WTC11 (cell line): ENCODE measurements around the gene SMIM22. TPM values are rescaled to one million over a fixed set of nuclear protein-coding genes. Genes with fewer than 3 reads are reported as not detected.

Experiments
- ATAC-seq: fragments of 200-7000 bp; cut with Tn5 transposase; 2 replicates; pipeline ENCODE4 v1.10.0; 2021; ENCODE audit warnings: mild to moderate bottlenecking, moderate library complexity
- CTCF ChIA-PET: fragments of 300-600 bp; sonication (Branson Sonifier 250); formaldehyde crosslinking; loops from one replicate; lab custom pipeline; 2021; ENCODE audit warnings: antibody characterized with exemption; lab: Charles Lee
- POLR2A ChIA-PET: fragments of 350-600 bp; sonication (Branson Sonifier 250); formaldehyde crosslinking; loops from one replicate; lab custom pipeline; 2021; ENCODE audit warnings: antibody characterized with exemption; lab: Charles Lee
- DNase-seq: peaks from one replicate; pipeline ENCODE4 v3.0.0; 2021; ENCODE audit warnings: low spot score
- H3K27ac Mint-ChIP-seq: 2 replicates; pipeline ENCODE4 v1.8.0; 2021; ENCODE audit warnings: mixed read lengths
- H3K27me3 Mint-ChIP-seq: 2 replicates; pipeline ENCODE4 v1.8.0; 2021; ENCODE audit warnings: low read depth, mild to moderate bottlenecking, moderate library complexity, mixed read lengths
- H3K36me3 Mint-ChIP-seq: 2 replicates; pipeline ENCODE4 v1.8.0; 2021; ENCODE audit warnings: mixed read lengths
- H3K4me1 Mint-ChIP-seq: 2 replicates; pipeline ENCODE4 v1.8.0; 2022; ENCODE audit warnings: mixed read lengths
- H3K4me3 Mint-ChIP-seq: 2 replicates; pipeline ENCODE4 v1.8.0; 2021; ENCODE audit warnings: mild to moderate bottlenecking, moderate library complexity, mixed read lengths
- H3K9me3 Mint-ChIP-seq: 2 replicates; pipeline ENCODE4 v1.8.0; 2021; ENCODE audit warnings: mixed read lengths
- ELF4 ChIP-seq: sonication (generic); formaldehyde crosslinking; IDR thresholded peaks from 2 replicates; pipeline ENCODE4 v1.8.1; 2022; ENCODE audit warnings: low read depth, mild to moderate bottlenecking, moderate library complexity, missing genetic modification reagents
- ETV6 ChIP-seq: sonication (generic); formaldehyde crosslinking; IDR thresholded peaks from 2 replicates; pipeline ENCODE4 v1.8.1; 2022; ENCODE audit warnings: mild to moderate bottlenecking, missing genetic modification reagents
- FOXJ3 ChIP-seq: sonication (generic); formaldehyde crosslinking; IDR thresholded peaks from 2 replicates; pipeline ENCODE4 v1.9.0; 2021; ENCODE audit warnings: missing genetic modification reagents, mild to moderate bottlenecking, borderline replicate concordance
- FOXK1 ChIP-seq: sonication (generic); formaldehyde crosslinking; IDR thresholded peaks from 2 replicates; pipeline ENCODE4 v1.8.0; 2022; ENCODE audit warnings: mild to moderate bottlenecking, moderate library complexity, missing genetic modification reagents
- GRHL2 ChIP-seq: fragments of 250-450 bp; sonication (Bioruptor Pico); IDR thresholded peaks from 2 replicates; pipeline ENCODE4 v1.8.0; 2022; ENCODE audit warnings: mild to moderate bottlenecking, moderate library complexity; ENCODE audit not compliant: insufficient replicate concordance, severe bottlenecking
- JAZF1 ChIP-seq: fragments of 250-450 bp; sonication (Bioruptor Pico); IDR thresholded peaks from 2 replicates; pipeline ENCODE4 v1.9.0; 2021; ENCODE audit warnings: moderate library complexity, mild to moderate bottlenecking, inconsistent platforms
- JUN ChIP-seq: sonication (generic); formaldehyde crosslinking; IDR thresholded peaks from 2 replicates; pipeline ENCODE4 v1.8.0; 2023; ENCODE audit warnings: mild to moderate bottlenecking, missing genetic modification reagents
- NFYB ChIP-seq: sonication (generic); formaldehyde crosslinking; conservative IDR thresholded peaks from 2 replicates; pipeline ENCODE4 v1.8.0; 2022; ENCODE audit warnings: low read depth, missing genetic modification reagents
- NR2C2 ChIP-seq: sonication (generic); formaldehyde crosslinking; IDR thresholded peaks from 2 replicates; pipeline ENCODE4 v1.8.0; 2022; ENCODE audit warnings: mild to moderate bottlenecking, missing genetic modification reagents
- RELA ChIP-seq: sonication (generic); formaldehyde crosslinking; IDR thresholded peaks from 2 replicates; pipeline ENCODE4 v1.8.1; 2022; ENCODE audit warnings: missing genetic modification reagents, mild to moderate bottlenecking, borderline replicate concordance
- TCF7 ChIP-seq: sonication (generic); formaldehyde crosslinking; IDR thresholded peaks from 2 replicates; pipeline ENCODE4 v1.8.0; 2022; ENCODE audit warnings: mild to moderate bottlenecking, low read depth, missing genetic modification reagents, moderate library complexity
- TEAD4 ChIP-seq: sonication (generic); formaldehyde crosslinking; IDR thresholded peaks from 2 replicates; pipeline ENCODE4 v1.8.0; 2022; ENCODE audit warnings: mild to moderate bottlenecking, missing genetic modification reagents
- ZNF121 ChIP-seq: sonication (generic); formaldehyde crosslinking; IDR thresholded peaks from 2 replicates; pipeline ENCODE4 v1.8.0; 2023; ENCODE audit warnings: missing genetic modification reagents
- ZNF281 ChIP-seq: sonication (generic); formaldehyde crosslinking; IDR thresholded peaks from 2 replicates; pipeline ENCODE4 v1.8.0; 2023; ENCODE audit warnings: mild to moderate bottlenecking, missing genetic modification reagents
- ZNF425 ChIP-seq: fragments of 250-450 bp; sonication (Bioruptor Pico); conservative IDR thresholded peaks from 2 replicates; pipeline ENCODE4 v1.9.0; 2021; ENCODE audit warnings: mild to moderate bottlenecking
- total RNA-seq: library from RNA; stranded (reverse); gene quantifications from 3 replicates; pipeline ENCODE4 v1.2.3, GENCODE V29; 2021
- TF ChIP-seq, protein P1 (sequence below): sonication (generic); formaldehyde crosslinking; IDR thresholded peaks from 2 replicates; pipeline ENCODE4 v1.8.0; 2022; ENCODE audit warnings: mild to moderate bottlenecking, missing genetic modification reagents
- TF ChIP-seq, protein P2 (sequence below): fragments of 250-450 bp; sonication (Bioruptor Pico); IDR thresholded peaks from 2 replicates; pipeline ENCODE4 v1.9.0; 2021; ENCODE audit warnings: mild to moderate bottlenecking, borderline replicate concordance
- TF ChIP-seq, protein P3 (sequence below): sonication (generic); formaldehyde crosslinking; IDR thresholded peaks from 2 replicates; pipeline ENCODE4 v1.8.1; 2023; ENCODE audit warnings: mild to moderate bottlenecking, missing genetic modification reagents
- TF ChIP-seq, protein P4 (sequence below): sonication (generic); formaldehyde crosslinking; IDR thresholded peaks from 2 replicates; pipeline ENCODE4 v1.8.1; 2023; ENCODE audit warnings: mild to moderate bottlenecking, missing genetic modification reagents, moderate library complexity

Gene SMIM22
- total RNA-seq, 1 experiment from 2014 or later, result not detected

DNA sequence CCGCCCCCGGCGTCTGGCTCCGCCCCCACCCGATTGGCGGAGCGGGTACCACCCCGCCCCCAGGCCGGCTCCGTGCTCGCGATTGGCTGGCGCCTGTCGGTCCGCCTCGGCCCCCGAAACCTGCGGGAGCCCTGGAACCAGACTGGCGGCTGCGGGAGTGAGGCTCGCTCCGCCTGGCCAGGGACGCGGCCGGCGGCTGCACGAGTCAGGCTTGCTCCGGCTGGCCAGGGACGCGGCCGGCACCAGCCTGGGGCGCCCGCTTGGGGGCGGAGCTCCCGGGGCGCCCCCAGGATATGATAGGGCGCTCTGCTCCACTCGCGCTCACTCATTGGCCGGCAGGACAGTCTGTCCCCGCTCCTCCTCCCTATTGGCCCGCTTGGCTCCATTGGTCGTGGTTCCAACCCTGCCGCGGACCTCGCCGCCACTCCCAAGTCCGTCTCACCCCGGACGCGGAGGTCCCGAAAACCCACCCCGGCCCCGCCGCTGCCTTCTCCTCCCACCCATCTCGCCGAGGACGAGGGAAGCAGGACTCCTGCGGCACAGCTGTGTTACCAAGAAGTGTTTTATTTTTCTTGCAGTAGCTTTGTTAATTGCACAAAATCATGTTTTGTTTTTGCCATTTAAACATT lies 7.6 kb downstream of the SMIM22 start (continued):
- TF ChIP-seq ZNF425 (CRISPR knock-in tag), result no peak
- TF ChIP-seq, protein P1, sequence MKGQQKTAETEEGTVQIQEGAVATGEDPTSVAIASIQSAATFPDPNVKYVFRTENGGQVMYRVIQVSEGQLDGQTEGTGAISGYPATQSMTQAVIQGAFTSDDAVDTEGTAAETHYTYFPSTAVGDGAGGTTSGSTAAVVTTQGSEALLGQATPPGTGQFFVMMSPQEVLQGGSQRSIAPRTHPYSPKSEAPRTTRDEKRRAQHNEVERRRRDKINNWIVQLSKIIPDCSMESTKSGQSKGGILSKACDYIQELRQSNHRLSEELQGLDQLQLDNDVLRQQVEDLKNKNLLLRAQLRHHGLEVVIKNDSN (CRISPR knock-in tag), result no peak
- TF ChIP-seq NR2C2, result no peak; the same call in 1 of the 2 replicates
- TF ChIP-seq TCF7 (CRISPR knock-in tag), result no peak
- TF ChIP-seq ZNF281 (CRISPR knock-in tag), result no peak
- no peak for TF ChIP-seq FOXJ3
- no peak for TF ChIP-seq TEAD4 (CRISPR knock-in tag)
- no peak for TF ChIP-seq FOXK1 (CRISPR knock-in tag)
- TF ChIP-seq, protein P2, sequence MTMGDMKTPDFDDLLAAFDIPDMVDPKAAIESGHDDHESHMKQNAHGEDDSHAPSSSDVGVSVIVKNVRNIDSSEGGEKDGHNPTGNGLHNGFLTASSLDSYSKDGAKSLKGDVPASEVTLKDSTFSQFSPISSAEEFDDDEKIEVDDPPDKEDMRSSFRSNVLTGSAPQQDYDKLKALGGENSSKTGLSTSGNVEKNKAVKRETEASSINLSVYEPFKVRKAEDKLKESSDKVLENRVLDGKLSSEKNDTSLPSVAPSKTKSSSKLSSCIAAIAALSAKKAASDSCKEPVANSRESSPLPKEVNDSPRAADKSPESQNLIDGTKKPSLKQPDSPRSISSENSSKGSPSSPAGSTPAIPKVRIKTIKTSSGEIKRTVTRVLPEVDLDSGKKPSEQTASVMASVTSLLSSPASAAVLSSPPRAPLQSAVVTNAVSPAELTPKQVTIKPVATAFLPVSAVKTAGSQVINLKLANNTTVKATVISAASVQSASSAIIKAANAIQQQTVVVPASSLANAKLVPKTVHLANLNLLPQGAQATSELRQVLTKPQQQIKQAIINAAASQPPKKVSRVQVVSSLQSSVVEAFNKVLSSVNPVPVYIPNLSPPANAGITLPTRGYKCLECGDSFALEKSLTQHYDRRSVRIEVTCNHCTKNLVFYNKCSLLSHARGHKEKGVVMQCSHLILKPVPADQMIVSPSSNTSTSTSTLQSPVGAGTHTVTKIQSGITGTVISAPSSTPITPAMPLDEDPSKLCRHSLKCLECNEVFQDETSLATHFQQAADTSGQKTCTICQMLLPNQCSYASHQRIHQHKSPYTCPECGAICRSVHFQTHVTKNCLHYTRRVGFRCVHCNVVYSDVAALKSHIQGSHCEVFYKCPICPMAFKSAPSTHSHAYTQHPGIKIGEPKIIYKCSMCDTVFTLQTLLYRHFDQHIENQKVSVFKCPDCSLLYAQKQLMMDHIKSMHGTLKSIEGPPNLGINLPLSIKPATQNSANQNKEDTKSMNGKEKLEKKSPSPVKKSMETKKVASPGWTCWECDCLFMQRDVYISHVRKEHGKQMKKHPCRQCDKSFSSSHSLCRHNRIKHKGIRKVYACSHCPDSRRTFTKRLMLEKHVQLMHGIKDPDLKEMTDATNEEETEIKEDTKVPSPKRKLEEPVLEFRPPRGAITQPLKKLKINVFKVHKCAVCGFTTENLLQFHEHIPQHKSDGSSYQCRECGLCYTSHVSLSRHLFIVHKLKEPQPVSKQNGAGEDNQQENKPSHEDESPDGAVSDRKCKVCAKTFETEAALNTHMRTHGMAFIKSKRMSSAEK (CRISPR knock-in tag), result no peak
- TF ChIP-seq, protein P3, sequence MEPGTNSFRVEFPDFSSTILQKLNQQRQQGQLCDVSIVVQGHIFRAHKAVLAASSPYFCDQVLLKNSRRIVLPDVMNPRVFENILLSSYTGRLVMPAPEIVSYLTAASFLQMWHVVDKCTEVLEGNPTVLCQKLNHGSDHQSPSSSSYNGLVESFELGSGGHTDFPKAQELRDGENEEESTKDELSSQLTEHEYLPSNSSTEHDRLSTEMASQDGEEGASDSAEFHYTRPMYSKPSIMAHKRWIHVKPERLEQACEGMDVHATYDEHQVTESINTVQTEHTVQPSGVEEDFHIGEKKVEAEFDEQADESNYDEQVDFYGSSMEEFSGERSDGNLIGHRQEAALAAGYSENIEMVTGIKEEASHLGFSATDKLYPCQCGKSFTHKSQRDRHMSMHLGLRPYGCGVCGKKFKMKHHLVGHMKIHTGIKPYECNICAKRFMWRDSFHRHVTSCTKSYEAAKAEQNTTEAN, result no peak

DNA sequence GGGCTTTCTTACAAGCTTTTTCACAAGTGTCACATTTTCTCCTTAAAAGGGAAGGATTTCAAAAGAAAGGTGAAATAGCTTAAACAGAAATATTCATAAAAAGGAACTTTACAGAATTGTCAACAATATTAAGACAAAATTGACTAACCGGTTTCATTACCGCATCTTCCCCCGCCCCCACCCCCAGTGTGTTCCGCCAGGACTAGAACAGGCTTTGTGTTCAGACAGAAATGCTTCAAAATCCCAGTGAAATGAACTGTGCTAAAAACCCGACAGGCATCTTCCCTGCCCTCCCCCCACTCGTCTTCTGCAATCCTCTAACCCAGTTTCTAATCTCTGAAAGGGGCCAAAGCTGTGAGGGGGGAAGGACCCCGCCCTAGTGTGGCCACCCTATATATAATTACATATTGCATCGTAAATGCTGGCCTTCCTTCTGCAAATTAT lies 8.3 kb downstream of the SMIM22 start:
- ChIA-PET CTCF (interaction anchor here (1.0 to 2.5 kb wide), 7 partner anchors 11 to 153 kb away, joined by 3 to 11 read pairs (median 4); partner anchors contain the start of genes ANKS3 and DNAAF8), POLR2A (interaction anchor here (0.6 to 2.8 kb wide), 4 partner anchors 9 to 69 kb away, joined by 3 to 16 read pairs (median 9); partner anchors contain the start of genes ANKS3, DNAAF8, SEPTIN12 and ZNF500)
- H3K4me1 Mint-ChIP-seq, result peaks cover 18% of the 10 kb centered on the region
- H3K27me3 Mint-ChIP-seq, result no peaks in the 10 kb centered on the region
- ATAC-seq (no peak), DNase-seq (no peak)
- H3K36me3 Mint-ChIP-seq, result peaks cover 15% of the 10 kb centered on the region
- no peaks in the 10 kb centered on the region for H3K9me3 Mint-ChIP-seq
- peak overlapping the region; percentile 78 for H3K4me3 Mint-ChIP-seq
- no peak overlapping the region for H3K27ac Mint-ChIP-seq
- no peak for TF ChIP-seq ETV6
- TF ChIP-seq JAZF1 (CRISPR knock-in tag), result no peak
- no peak for TF ChIP-seq JUN (CRISPR knock-in tag)
- no peak for TF ChIP-seq NFYB (CRISPR knock-in tag)
- no peak for TF ChIP-seq ELF4 (CRISPR knock-in tag)
- no peak for TF ChIP-seq RELA (CRISPR knock-in tag)
- TF ChIP-seq TEAD4 (CRISPR knock-in tag), result no peak
- no peak for TF ChIP-seq ZNF121 (CRISPR knock-in tag)
- no peak for TF ChIP-seq GRHL2 (CRISPR knock-in tag)
- TF ChIP-seq, protein P4, sequence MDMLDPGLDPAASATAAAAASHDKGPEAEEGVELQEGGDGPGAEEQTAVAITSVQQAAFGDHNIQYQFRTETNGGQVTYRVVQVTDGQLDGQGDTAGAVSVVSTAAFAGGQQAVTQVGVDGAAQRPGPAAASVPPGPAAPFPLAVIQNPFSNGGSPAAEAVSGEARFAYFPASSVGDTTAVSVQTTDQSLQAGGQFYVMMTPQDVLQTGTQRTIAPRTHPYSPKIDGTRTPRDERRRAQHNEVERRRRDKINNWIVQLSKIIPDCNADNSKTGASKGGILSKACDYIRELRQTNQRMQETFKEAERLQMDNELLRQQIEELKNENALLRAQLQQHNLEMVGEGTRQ (CRISPR knock-in tag), result no peak
- TF ChIP-seq ZNF425 (CRISPR knock-in tag), result no peak
